Stimulated activated CD8-positive, alpha-beta memory T cell treated with anti-CD3 and anti-CD28 coated beads, Interleukin-12 subunit alpha, Interleukin-12 subunit beta, amount 100 ng/mL, for 1 hour (primary cell): ENCODE measurements around the gene RAB40C.

Experiments used
- DNase-seq: peaks from one replicate; pipeline ENCODE4 v3.0.0-alpha.2; 2020; ENCODE audit warnings: low read depth

The RAB40C gene

DNA sequence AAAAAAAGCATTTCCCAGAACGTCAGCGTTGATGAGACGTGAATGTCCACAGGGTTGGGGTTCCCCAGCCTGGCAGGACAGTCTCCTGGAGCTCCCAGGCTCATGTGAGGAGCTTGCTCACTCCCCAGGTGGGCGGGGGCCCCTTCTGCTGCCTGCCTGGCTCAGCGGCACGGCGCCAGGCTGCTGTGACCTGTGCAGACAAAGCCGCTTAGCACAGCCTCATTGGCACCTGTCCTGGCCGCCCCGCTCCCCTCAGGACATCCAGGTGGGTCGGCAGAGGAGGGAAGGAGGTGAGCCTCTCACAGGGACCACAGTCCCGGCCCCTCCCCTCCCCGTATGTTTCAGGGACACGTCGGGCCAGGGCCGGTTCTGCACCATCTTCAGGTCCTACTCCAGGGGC lies 28.0 kb downstream of the RAB40C start:
- no peak for DNase-seq

DNA sequence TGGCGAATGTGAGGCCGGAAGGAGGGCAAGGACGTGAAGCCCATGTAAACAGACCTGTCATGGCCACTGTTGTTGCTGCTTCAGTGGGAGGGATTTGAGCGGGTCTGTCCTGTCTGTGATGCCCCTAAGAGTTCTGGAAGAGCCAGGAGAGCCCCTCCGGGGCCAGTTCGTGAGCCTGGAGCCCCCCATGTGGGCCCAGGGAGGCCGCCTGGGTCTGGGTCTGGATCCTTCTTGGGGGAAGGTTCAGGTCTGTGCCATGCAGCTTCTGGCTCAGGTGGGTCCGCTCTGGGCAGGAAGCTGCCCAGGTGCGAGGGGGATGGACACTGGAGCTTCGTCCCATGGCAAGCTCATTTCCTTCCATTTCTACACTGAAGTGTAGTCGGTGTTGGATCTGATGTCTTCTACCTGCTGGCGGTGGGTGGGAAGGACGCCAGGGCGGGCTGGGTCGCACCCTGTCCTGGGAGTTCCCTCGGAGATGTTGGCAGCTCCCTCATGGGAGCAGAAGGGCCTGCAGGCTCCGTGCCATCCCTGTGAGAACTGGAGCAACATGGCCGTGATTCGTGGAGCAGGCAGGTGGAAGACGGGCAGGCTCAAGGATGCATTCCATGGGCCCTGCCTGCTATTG lies 29.7 kb downstream of the RAB40C start:
- DNase-seq, result no peak

DNA sequence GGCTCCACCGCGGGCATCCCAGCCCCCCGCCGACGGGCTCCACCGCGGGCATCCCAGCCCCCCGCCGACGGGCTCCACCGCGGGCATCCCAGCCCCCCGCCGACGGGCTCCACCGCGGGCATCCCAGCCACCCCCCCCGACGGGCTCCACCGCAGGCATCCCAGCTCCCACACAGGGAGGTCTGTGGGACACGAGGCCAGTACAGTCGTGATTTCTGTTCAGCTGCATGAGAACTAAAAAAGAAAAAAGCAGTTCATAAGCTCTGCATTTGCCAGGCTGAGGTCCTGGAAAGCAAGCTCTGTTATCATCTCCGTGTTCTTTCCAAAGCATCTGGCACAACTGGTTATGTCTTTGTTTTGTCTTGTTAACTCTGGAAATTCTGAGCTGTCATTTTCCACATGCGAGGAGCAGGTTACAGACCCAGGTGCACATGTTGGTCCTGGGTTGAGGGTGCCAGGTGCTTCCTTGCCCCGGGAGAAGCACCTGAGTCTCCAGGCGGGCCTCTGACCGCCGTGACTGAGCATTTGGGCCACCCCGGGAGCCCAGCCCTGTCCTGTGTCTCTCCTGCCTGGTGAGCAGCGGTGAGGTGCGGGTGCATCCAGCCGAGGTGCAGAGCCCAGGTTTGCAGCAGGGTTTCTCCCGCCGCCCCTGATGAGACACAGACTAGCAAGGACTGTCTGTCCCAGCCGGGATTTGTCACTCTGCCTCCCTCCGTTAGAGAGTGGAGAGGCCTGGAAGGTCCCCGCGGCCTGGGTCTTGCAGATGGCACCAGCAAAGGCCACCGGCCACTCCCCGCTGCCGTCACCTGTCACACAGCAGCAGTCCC lies 31.0 kb downstream of the RAB40C start:
- no peak for DNase-seq

DNA sequence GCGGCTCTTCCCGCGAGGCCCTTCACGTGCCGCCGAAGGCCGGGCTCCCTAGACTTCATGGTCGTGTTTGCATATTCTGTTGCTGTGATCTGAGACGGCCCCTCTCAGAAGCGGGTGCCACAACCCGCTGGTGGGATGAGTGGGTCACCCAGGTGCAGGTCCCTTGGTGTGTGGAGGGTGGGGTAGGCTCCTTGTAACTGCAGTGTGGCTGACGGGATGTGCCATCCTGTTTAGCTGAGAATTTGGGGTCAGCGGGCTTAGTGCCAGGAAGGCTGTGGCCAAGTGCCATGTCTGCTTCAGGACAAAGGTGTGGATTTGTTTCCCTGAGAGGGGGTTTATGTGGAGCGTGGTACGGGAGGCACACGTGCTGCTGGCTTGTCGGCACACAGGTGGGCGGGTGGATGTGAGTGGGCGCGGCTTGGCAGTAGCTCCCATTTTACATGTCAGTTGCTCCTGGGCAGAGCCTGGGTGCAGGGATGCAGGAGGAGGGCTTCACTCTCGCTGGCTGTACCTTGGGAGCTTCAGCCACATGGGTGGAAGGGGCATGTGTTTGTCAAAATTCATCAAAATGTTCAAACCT lies 31.8 kb downstream of the RAB40C start:
- no peak for DNase-seq

DNA sequence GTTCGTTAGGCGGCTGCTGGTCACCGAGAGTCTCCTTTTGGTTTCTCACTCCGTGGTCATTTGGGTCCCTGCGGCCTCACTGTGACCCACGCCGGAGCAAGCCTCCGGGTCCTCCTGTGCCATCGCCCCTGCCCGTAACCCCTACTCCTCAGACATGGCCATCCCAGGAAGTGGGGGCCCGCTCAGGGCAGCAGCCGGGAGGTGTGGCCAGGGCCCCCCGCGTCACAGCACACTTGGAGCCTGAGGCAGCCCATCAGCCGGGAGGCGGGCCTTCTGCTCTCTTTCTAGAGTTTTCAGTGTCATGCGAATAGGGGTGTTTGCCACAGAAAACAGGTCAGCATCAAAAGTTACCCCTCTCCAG lies 33.0 kb downstream of the RAB40C start:
- no peak for DNase-seq

DNA sequence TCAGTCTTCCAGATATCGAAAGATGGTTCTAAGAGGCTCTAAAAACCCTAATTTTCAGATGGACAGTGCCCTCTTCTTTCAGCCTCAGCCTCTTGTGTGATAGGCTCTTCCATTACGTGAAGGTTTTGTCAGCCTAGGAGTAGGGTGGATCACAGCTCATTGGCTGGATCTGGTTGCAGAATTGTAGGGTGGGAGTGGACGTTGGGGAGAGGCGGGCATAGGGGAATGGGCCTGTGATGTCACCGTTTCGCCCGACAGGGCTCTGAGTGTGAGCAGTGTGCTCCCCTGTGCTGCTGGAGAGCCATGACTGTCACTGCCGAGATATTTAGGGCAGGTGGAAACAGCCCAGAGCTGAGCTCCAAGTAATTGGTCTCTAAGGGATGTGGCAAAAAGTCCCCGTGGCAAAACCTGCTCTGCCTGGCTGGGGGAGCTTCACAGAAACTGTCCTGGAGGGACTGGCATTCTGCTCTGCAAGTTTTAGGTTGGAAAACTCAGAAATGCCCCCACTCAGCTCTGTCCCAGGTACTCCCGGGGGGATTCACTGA lies 34.7 kb downstream of the RAB40C start:
- DNase-seq, result no peak

DNA sequence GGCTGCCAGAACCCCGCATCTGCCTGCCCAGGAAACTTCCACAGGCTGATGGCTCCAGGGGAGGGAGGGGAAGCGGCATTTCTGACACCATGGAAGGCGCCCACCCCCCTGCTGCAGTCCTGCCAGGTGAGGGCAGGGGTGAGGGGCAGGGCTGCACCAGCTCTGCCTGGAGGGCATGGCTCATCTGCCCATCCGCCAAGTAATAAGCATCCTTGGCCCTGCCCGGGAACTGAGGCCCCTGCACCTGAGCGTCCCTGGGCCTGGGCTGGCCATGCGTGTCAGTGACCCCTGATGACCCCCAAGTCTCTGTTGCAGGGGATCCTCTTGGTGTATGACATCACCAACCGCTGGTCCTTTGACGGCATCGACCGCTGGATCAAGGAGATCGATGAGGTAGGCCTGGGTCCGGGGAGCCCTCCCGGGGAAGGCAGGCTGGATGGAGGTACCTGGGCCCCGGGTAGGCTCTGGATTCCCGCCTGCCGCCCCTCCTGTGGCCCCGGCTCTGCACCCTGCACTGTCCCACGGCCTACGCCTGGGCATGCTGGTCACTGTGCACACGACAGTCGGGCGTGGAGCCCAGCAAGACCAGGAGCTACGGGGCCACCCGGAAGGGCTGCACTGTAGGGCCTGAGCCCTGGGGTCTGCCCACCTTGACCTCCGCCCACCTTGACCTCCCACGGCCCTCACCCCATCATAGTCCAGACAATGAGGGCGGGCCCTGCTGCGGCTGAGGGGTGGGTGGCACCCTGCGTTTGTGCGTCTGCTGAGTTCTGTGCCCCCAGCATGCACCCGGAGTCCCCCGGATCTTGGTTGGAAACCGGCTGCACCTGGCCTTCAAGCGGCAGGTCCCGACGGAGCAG lies 35.5 kb downstream of the RAB40C start:
- no peak for DNase-seq

DNA sequence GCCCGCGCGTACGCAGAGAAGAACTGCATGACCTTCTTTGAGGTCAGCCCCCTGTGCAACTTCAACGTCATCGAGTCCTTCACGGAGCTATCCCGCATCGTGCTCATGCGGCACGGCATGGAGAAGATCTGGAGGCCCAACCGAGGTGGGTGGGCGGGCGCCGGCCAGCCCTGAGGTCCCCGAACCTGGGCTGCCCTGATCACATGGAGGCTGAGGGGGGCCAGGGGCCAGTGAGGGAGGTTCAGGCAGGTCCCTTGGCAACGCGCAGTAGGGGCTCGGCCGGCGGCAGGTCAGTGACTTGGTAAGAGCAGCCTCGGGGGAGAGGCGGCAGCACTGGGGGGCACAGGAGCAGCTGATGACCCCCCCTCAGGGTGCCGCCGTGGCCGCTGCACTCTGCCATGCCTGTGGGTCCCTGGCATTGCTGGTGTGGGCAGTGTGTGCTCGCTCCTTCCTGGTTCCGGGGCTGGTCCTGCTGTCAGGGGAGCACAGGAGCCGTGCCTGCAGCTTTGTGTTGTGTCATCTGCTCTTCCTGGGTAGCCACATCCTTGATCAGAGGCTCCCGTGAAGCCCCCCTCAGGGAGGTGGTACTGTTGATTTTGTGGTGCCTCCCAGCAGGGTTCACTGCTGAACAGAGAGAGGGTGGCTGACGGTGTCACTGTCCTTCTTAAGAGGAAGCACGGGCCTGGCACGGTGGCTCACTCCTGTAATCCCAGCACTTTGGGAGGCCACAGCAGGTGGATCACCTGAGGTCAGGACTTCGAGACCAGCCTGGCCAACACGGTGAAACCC lies 36.3 kb downstream of the RAB40C start:
- DNase-seq, result no peak

DNA sequence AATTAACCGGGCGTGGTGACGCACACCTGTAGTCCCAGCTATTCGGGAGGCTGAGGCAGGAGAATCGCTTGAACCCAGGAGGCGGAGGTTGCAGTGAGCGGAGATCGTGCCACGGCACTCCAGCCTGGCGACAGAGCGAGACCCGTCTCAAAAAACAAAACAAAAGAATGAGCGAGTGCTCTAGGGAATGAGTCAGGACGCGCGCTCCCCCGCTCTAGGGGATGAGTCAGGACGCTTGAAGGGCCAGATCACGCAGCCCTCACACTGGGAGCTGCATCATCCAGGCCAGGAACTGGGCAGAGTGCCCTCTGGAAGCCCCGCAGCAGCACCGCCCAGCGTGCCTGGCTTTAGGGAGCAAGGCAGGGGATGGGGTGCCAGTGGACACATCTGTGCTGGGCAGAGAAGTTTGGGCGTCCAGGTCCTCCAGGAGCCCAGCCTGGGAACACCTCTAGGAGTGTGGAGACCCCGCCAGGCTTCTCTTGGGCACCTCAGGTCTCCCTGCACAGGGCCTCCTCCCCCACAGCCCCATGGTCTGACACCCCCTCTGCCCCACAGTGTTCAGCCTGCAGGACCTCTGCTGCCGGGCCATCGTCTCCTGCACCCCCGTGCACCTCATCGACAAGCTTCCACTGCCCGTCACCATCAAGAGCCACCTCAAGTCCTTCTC lies 37.1 kb downstream of the RAB40C start:
- DNase-seq, result no peak

DNA sequence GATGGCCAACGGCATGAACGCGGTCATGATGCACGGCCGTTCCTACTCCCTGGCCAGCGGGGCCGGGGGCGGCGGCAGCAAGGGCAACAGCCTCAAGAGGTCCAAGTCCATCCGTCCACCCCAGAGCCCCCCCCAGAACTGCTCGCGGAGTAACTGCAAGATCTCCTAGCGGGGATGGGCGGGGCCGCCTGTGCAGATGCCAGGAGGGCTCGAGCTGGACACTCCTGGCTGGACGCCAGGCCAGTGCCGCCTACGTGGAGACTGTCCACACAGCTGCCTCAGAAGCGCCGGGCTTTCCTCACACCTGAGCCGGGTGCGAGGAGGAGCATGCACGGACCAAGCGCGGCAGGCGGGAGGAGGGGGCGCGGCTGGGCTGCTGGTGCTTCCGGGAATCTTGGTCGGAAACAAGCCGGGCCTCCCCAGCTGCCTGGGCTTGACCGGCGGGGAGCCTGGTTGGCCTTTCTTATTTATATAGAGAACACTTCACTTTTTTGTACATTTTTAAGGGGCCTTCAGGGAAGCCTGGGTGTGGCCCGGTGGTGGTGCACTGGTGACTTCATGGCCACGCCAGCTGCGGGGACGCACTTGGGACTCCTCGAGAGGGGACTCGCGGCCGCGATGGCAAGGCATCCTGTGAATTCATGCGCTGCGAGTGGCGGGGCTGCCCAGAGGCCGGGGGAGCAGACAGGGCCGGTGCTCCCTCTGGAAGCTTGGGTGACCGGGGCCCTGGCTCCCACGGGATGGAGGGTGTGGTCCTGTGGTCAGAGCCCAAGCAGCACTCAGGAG lies 37.8 kb downstream of the RAB40C start:
- no peak for DNase-seq

DNA sequence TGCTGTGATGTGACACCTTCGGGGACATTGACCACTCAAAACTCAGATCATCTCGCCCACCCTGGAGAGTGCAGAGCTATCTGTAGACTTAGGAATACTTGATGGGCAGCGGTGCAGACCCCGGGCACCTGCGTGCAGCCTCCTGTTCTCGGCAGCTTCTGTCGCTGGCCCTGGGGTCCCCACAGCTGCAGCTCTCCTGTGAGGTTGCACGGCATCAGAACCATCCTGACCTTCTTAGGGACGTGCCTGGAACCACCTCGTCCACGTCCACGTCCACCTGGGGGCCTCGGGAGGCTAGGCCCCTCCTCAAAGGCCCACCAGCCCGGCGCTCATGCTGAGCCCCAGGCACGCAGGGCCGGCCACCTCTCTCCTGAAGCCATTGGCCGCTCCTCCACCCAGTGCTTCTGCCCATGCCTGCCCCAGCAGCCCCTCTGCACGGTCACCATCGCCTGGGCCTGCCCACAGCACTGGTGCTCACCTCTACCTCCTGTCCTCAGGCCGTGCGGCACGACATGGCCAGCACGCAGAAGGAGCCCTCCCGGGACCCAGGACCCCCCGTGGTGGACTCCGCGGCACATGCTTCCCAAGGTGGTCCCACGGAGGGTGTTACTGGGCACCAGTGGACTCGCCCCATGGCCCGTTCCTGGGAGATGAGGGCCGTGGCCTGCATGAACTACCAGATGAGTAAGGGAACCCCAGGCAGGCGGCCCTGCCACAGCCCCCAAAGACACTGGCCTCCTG lies 38.6 kb downstream of the RAB40C start:
- DNase-seq, result no peak

DNA sequence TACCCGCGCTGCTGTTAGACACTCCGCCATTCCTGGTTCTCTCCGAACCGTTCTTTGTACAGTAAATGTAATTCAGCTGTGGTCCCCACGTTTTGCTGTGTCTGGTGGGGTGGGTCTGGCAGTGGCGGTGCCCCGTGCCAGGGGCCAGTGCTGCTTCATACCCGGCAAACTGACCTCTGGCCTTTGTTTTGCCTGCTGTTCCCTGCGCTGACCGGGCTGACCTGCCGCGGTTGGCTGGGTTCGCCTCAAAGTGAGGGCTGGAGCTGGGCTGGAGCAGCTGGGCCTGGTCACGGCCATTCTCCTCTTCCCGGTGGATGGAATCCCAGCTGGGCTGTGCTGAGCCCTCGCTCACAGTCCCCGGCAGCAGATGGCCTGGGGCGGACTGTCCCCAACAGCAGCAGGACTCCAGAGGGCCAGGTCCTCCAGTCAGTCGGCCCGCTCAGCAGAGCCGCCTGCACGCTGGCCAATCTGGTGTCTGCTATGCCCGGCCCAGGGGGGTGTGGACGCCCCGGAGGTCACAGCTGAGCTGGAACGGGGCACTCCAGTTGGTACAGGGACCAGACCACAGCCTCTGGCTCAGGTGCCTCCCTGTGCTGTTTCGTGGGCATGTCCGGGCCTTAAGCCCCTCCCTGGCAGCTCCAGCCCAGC lies 39.4 kb downstream of the RAB40C start:
- no peak for DNase-seq

DNA sequence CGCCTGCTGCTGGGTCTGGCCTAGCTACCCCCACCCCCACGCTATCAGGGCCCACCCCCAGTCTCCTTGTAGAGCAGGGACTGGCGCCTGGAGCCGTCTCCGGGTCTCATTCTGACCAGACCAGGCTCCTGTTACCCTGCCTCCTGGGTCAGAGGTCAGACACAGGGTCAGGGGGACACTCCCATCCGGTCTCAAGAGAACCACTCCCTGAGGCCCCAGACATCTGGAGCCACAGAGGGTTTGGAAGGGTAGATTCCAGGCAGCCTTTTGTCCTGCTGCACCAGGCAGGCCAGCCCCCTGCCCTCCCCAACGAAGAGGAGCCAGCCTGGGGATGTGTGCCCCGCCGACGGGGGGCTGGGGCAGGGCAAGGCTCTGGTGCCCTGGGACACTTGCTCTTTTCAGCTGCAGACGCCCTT lies 40.0 kb downstream of the RAB40C start:
- DNase-seq, result no peak

DNA sequence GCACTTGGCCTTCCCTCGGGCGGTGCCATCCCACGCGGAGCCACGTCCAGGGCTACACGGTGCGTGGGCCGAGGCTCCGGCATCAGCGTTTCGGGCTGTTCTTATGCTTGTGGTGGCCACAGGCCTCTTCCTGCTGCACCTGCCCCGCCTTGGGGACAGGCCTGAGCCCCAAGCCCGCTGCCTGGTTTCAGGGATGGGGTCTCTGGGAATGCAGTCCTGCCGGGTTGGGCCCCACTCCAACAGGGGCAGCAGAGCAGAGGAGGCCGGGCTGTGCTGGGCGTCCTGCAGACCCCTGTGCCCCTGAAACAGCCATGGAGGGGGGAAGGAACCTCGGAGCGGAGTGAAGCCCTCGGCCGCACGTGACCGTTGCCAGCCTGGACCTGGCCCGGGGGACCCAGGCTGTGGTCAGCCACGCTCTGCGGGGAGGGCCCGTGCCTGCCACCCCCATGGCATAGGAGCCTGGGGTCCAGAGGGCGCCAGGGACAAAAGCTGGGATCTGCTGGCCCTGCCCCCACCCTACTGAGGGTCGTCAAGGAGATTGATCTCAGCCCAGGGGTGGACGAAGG lies 40.5 kb downstream of the RAB40C start:
- DNase-seq, result no peak

DNA sequence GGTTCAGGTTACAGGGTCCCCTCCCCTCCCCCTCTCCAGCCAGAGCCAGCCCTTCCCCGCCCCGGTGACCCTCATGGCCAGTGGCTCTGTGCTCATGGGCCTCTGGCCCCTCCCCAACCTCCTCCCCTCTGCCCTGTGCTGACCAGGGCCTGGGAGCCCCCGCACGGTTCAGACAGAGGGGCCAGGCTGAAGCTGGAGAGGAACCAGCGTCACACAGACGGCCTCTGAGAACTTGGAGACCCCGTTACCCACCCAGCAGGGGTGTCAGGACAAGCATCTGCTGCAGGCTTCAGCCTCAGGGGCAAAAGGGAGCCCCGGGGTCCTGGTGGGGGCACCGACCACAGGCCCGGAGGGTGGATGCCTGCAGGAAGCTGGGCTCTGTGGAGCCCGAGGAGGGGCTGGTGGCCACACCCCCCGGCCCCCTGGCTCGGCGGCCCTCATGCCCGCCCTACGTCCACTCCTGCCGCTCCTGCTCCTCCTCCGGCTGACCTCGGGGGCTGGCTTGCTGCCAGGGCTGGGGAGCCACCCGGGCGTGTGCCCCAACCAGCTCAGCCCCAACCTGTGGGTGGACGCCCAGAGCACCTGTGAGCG lies 41.0 kb downstream of the RAB40C start, which contains the start of gene WFIKKN1:
WFIKKN1 (plus strand) TSS at position 171 of the 591 bp plus-strand sequence; CDS start at position 440, 269 bp downstream.
- no peak for DNase-seq

DNA sequence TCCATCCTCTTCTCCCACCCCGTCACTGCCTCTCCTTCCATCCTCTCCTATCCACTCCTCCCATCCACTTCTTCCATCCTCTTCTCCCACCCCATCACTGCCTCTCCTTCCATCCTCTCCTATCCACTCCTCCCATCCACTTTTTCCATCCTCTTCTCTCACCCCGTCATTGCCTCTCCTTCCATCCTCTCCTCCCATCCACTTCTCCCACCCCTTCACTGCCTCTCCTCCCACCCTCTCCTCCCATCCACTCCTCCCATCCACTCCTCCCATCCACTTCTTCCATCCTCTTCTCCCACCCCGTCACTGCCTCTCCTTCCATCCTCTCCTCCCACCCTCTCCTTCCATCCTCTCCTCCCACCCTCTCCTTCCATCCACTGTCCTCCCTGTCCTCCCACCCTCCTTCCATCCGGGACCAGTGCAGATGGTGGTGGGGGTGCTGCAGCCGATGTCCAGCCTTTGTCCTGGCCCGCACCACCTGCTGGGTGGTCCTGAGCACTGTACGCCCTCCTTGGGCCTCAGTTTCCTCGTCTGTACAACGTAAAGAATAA lies 42.0 kb downstream of the RAB40C start:
- DNase-seq, result no peak

DNA sequence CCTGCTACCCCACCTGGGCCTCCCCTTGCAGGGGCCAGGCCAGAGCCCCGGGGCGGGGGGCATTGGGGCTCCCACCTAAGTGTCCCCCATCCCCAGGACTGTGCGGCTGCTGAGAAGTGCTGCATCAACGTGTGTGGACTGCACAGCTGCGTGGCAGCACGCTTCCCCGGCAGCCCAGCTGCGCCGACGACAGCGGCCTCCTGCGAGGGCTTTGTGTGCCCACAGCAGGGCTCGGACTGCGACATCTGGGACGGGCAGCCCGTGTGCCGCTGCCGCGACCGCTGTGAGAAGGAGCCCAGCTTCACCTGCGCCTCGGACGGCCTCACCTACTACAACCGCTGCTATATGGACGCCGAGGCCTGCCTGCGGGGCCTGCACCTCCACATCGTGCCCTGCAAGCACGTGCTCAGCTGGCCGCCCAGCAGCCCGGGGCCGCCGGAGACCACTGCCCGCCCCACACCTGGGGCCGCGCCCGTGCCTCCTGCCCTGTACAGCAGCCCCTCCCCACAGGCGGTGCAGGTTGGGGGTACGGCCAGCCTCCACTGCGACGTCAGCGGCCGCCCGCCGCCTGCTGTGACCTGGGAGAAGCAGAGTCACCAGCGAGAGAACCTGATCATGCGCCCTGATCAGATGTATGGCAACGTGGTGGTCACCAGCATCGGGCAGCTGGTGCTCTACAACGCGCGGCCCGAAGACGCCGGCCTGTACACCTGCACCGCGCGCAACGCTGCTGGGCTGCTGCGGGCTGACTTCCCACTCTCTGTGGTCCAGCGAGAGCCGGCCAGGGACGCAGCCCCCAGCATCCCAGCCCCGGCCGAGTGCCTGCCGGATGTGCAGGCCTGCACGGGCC lies 42.8 kb downstream of the RAB40C start:
- DNase-seq, result no peak
